Ovary (tissue), 9 donors: ENCODE data around the gene PSMC3. TPM values are rescaled to one million over a fixed set of nuclear protein-coding genes. Genes with fewer than 3 reads are reported as not detected.

Experiments used
- DNase-seq, 5 donors: peaks; one replicate each; pipeline ENCODE4 v3.0.0-alpha.2; 2019 to 2020
- H3K27ac ChIP-seq, 2 donors: fragments of 200-600 bp; one replicate each; pipeline versions ENCODE4 v1.5.1 to v1.8.0; 2019 to 2022
- H3K27me3 ChIP-seq: fragments of 200-600 bp; one replicate; pipeline ENCODE4 v1.8.0; 2022
- H3K36me3 ChIP-seq: fragments of 200-600 bp; sonication (generic); one replicate; pipeline ENCODE4 v1.5.1; 2019
- H3K4me1 ChIP-seq: one replicate; pipeline ENCODE4 v1.8.1; 2013; ENCODE audit warnings: mild to moderate bottlenecking, moderate library complexity; ENCODE audit not compliant: insufficient read depth
- H3K4me3 ChIP-seq: fragments of 200-600 bp; sonication (generic); one replicate; pipeline ENCODE4 v1.5.1; 2017
- H3K9me3 ChIP-seq, 2 donors: fragments of 200-600 bp in 1 of 2; sonication (generic) in 1 of 2; one replicate each; pipeline versions ENCODE4 v1.5.1 to v1.8.1; 2013 to 2019; ENCODE audit warnings: mild to moderate bottlenecking in 1 of 2, moderate library complexity in 1 of 2
- EP300 ChIP-seq: sonication (generic); formaldehyde crosslinking; IDR thresholded peaks from one replicate; pipeline ENCODE4 v1.6.1; 2017; ENCODE audit warnings: antibody characterized with exemption
- POLR2A ChIP-seq: fragments of 450-650 bp; IDR thresholded peaks from one replicate; pipeline ENCODE4 v1.6.1; 2017; ENCODE audit warnings: antibody characterized with exemption, mild to moderate bottlenecking, moderate library complexity
- whole genome bisulfite sequencing, 3 donors: extraction: QIAGEN DNeasy Blood & Tissue Kit in 1 of 3; methylation state at CpG; one replicate each; pipeline versions ENCODE4 v1.1.5 to v1.1.7; 2013 to 2017; 5-methylcytosine and 5-hydroxymethylcytosine counted together
- intact Hi-C, 4 donors: fragments of 100-400 bp; cut with DNase I; formaldehyde crosslinking; loops; one replicate each; pipeline versions ENCODE4 v1.11.0 to v1.15.1; 2022 to 2023
- polyA plus RNA-seq, 2 donors: library from polyadenylated mRNA; stranded (reverse); fragments of 200-250 nt in 1 of 2; fragments of 350-450 nt in 1 of 2; fragmentation: Illumina TruSeq in 1 of 2; extraction: RNeasy Lipid Tissue Mini Kit (QIAGEN cat#74804) in 1 of 2; gene quantifications; one replicate each; pipeline ENCODE4 v1.2.3, GENCODE V29; 2013 to 2014
- total RNA-seq, 7 donors: library from RNA; depleted of rRNA in 2 of 7; stranded (reverse); fragments of >200 nt in 2 of 7; fragmentation: NEBNext Ultra II Directional in 3 of 7; extraction: Animal tissue kit (Norgen Biotek cat#: 25700) in 3 of 7; gene quantifications; one replicate each; pipeline versions ENCODE4 v1.1.0 to v1.2.4, GENCODE V29; 2016 to 2023
- TF ChIP-seq, protein P1 (sequence below), 3 donors: fragments of 450-650 bp in 2 of 3; fragments of 200-600 bp in 1 of 3; IDR thresholded peaks; one replicate each; pipeline versions ENCODE4 v1.5.1 to v1.8.0; 2016 to 2022; ENCODE audit warnings: antibody characterized with exemption in 3 of 3, mild to moderate bottlenecking in 1 of 3
- donor health status: DM: no; HTN: no; CAD: no; lungs with moderate emphysema.
- donor health status: DM: no; HTN: no; CAD: no.
- donor health status: Bipolar disorder and iron deficiency.
- donor health status: DM: yes; HTN: yes; CAD: no.
- donor health status: DM: no; HTN: no; CAD: no.
- donor health status: DM: yes; HTN: yes; CAD: no.

Gene PSMC3
- total and polyA plus RNA-seq, 9 donors, result 60.7 to 267 (median 87.2) TPM

DNA sequence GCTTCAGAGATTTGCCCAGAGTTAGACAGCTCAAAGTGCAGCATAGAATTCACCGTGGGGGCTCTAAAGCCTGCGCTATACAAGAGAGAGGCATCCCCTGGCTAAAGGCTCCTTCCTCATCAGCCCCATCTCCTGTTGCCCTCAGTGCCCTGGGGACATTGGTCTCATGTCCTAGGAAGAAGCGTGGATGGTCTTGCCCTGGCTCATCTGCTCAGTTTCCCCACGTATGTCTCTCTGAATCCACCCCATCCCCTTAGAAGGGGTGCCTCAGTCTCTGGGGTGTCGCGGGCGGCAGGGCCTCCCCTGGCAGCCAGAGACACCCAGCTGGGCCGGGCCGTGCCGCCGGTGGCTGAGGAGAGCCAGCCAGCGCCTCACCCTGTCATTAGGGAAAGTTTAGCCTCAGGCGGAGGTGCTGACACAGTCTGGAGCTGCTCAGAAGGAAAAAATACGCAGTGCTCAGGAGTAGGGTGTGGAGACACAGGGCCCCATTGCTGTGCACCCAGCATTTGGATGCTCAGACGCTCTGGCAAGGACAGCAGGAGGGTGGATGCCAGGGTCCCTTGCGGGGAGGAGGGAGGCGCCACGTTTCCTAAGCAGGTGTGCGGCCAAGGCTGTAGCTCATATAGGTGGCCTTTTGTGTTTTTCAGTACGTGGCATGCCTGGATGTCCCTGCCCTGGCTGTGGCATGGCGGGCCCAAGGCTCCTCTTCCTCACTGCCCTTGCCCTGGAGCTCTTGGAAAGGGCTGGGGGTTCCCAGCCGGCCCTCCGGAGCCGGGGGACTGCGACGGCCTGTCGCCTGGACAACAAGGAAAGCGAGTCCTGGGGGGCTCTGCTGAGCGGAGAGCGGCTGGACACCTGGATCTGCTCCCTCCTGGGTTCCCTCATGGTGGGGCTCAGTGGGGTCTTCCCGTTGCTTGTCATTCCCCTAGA is 16.5 kb downstream of the PSMC3 start:
- TF ChIP-seq, protein P1, sequence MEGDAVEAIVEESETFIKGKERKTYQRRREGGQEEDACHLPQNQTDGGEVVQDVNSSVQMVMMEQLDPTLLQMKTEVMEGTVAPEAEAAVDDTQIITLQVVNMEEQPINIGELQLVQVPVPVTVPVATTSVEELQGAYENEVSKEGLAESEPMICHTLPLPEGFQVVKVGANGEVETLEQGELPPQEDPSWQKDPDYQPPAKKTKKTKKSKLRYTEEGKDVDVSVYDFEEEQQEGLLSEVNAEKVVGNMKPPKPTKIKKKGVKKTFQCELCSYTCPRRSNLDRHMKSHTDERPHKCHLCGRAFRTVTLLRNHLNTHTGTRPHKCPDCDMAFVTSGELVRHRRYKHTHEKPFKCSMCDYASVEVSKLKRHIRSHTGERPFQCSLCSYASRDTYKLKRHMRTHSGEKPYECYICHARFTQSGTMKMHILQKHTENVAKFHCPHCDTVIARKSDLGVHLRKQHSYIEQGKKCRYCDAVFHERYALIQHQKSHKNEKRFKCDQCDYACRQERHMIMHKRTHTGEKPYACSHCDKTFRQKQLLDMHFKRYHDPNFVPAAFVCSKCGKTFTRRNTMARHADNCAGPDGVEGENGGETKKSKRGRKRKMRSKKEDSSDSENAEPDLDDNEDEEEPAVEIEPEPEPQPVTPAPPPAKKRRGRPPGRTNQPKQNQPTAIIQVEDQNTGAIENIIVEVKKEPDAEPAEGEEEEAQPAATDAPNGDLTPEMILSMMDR (IDR thresholded peaks at IDR 0.05), result no peak
- TF ChIP-seq EP300 (no peak), POLR2A (no peak)
- 57 to 66% (median 60%) methylated on average over 31 of the region's 31 CpGs for WGBS, 3 donors
- H3K4me1 ChIP-seq, result peaks cover 5% of the 10 kb centered on the region
- intact Hi-C loops, result loop anchor here in 1 of 4 donors (10.0 kb wide), 1 partner anchor 225 kb away; the partner anchor contains the start of gene PACSIN3
- no peaks in the 10 kb centered on the region for H3K36me3 ChIP-seq
- H3K27ac ChIP-seq, result peak overlapping the region; percentile 84 to 92
- peak overlapping the region; percentile 79 for H3K4me3 ChIP-seq
- no peaks in the 10 kb centered on the region for H3K27me3 ChIP-seq
- DNase-seq, result peak in 1 of 5 donors; percentile 36
- H3K9me3 ChIP-seq, result no peaks in the 10 kb centered on the region

DNA sequence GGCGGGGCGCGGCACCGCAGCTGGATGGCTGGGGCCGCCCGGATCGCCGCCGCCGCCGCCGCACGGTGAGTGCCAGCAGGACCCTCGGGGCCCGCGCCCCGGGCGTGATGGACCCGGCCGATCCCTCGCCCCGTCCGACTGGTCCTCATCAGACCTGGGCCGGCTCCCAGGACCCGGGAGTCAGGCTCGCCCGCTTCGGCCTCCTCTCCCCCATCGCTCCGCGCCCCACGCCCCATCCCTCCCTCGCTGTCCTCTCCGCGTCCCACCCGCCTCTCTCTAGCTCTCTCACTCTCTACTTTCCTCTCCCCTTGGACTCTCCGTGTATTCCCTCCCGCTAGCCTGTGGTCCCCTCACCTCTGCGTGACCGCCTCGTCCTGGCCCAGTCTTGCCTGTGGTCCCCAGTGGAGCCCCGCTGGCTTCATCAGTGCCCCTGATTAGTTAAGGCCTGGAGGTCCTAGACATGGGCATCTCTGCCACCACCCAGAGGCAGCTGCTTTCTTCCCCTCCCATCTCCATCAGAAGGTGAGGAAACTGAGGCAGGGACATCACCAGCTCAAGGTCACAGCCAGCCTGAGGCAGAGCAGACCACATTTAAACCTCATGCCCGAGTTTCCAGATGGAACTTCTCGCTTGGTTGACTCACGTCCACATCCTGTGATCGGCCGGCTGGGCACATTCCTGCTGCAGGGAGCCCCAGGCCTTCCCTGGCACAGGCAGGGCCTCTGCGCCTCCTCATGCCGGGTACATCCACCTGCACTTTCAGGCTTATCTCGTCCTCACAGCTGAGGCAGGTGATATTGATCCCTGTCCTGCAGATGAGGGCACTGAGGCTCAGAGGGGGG is 17.4 kb downstream of the PSMC3 start:
- Histone ChIP-seq H3K4me3 (peak overlapping the region; percentile 79), H3K27me3 (no peaks in the 10 kb centered on the region), H3K4me1 (peaks cover 5% of the 10 kb centered on the region), H3K27ac (peak overlapping the region; percentile 84 to 92), H3K9me3 (no peaks in the 10 kb centered on the region), H3K36me3 (no peaks in the 10 kb centered on the region)
- no peak for TF ChIP-seq EP300
- TF ChIP-seq, protein P1 (IDR thresholded peaks at IDR 0.05), result no peak
- TF ChIP-seq POLR2A, result no peak
- intact Hi-C loops, result no loop called here
- DNase-seq, result peak in 4 of 5 donors; percentile 56 to 62 (median 59)
- 1% methylated on average over 45 to 50 of the region's 50 CpGs for WGBS, 3 donors

DNA sequence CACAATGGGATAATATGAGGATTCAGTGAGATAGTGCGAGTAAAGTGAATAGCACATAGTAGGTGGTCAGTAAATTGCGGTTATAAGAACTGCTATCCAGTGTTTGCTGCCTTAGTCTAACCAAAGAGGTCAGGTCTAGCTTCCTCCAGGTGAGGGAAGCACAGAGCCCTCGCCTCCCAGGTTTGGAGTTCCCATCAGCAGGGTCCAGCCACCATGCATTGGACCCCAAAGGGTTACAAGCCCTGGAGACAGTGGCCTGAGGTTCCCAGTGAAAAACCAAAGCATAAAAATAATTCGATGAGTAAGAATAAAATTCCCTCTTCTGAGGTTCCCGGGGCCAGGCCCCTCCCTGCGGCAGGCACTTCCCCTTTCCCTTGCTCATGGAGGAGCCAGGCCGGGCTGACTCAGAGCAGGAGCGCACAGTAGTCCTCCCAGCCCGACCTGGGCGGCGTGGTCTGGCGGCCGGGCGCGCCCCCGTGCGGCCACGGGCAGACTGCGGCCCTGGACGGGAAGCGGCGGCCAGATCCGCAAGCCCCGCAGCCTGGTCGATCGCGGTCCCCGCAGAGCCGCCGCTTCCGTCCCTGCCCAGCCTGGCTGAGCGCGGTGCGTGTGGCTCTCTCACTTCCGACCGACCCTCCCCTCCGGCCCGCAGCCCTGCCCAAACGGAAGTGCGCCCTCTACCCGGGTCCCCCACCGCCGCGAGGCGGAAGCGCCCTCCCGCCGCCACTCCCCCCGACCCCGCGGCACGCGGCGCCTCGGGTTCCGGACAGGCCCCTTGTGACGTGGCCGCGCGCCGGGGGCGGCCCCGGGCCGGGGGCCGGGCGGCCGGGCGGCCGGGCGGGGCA is 18.3 kb downstream of the PSMC3 start, which contains the start of gene SLC39A13:
Gene SLC39A13 (plus strand): TSS at position 845 of the 845 bp plus-strand sequence. CDS start 1,505 bp downstream, outside the sequence.
- peak; percentile 93 for TF ChIP-seq POLR2A
- no peak for TF ChIP-seq EP300
- TF ChIP-seq, protein P1 (IDR thresholded peaks at IDR 0.05), result peak; percentile 85 to 98 (median 98)
- Histone ChIP-seq H3K27me3 (no peaks in the 10 kb centered on the region), H3K4me1 (peaks cover 5% of the 10 kb centered on the region), H3K9me3 (no peaks in the 10 kb centered on the region), H3K4me3 (peak within 1 kb of the TSS; percentile 79), H3K36me3 (no peaks in the 10 kb centered on the region), H3K27ac (peak within 1 kb of the TSS; percentile 90 to 92)
- WGBS, 3 donors, result 1 to 5% (median 2%) methylated on average over 15 to 70 of the region's 70 CpGs
- peak; percentile 94 to 97 (median 95) for DNase-seq
- intact Hi-C loops, result no loop called here
